Neural crest cell (in vitro differentiated cells): ENCODE results near the gene INSL6. TPM values are rescaled to one million over a fixed set of nuclear protein-coding genes. Genes with fewer than 3 reads are reported as not detected.

Experiments
- DNase-seq: peaks from one replicate; pipeline ENCODE4 v3.0.0; 2021; ENCODE audit warnings: low read depth, mixed read lengths, low spot score
- H3K27ac Mint-ChIP-seq: one replicate; pipeline ENCODE4 v1.8.0; 2021; ENCODE audit warnings: mild to moderate bottlenecking, mixed read lengths; ENCODE audit not compliant: unreplicated experiment
- H3K27me3 Mint-ChIP-seq: 2 replicates; pipeline ENCODE4 v1.8.0; 2021; ENCODE audit warnings: low read depth, mild to moderate bottlenecking, mixed read lengths
- H3K36me3 Mint-ChIP-seq: 2 replicates; pipeline ENCODE4 v1.8.0; 2021; ENCODE audit warnings: low read depth, mild to moderate bottlenecking, mixed read lengths
- H3K4me1 Mint-ChIP-seq: 2 replicates; pipeline ENCODE4 v1.8.0; 2021; ENCODE audit warnings: mixed read lengths
- H3K4me3 Mint-ChIP-seq: one replicate; pipeline ENCODE4 v1.8.0; 2021; ENCODE audit warnings: mild to moderate bottlenecking, mixed read lengths
- H3K9me3 Mint-ChIP-seq: 2 replicates; pipeline ENCODE4 v1.8.0; 2021; ENCODE audit warnings: mixed read lengths
- CTCF ChIP-seq: fragments of 200-600 bp; sonication (generic); conservative IDR thresholded peaks from 2 replicates; pipeline ENCODE4 v1.5.0; 2021; ENCODE audit warnings: antibody characterized with exemption, mild to moderate bottlenecking
- total RNA-seq: library from RNA; stranded (reverse); gene quantifications from 2 replicates; pipeline ENCODE4 v1.2.1, GENCODE V29; 2021

INSL6 gene
- total RNA-seq, 1 donor from 2014 or later = not detected

DNA sequence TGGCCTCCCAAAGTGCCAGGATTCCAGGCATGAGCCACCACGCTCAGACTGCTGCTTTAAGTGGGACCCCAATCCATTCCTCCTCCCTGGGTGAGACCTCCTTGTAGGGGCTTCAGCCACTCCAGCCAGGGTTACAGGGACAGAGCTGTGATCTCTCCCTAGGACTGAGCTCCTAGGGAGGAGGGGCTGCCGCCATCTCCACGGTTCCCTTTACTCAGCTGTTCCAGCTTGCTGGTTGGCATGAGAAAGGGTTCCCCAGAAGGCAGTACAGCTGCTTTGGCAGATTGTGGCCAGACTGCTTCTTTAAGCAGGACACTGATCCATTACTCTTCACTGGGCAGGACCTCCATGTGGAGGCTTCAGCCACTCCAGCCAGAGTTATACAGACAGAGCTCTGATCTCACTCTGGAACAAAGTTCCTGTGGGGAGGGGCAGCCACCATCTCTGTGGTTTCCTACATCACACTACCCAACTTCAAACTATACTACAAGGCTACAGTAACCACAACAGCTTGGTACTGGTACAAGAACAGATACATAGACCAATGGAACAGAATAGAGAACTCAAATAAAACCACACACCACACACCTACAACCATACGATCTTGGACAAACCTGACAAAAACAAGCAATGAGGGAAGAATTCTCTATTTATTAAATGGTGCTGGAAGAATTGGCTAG is 7.2 kb downstream of the INSL6 start:
- Mint-ChIP-seq H3K27me3 (no peaks in the 10 kb centered on the region), H3K36me3 (peaks cover 4% of the 10 kb centered on the region), H3K27ac (no peak overlapping the region), H3K9me3 (peaks cover 14% of the 10 kb centered on the region), H3K4me1 (no peaks in the 10 kb centered on the region), H3K4me3 (no peak overlapping the region)
- TF ChIP-seq CTCF = no peak
- no peak for DNase-seq

GRCh38 chr9:5146241-5146640 is 39.2 kb downstream of the INSL6 start:
- Mint-ChIP-seq H3K27ac (no peak overlapping the region), H3K27me3 (no peaks in the 10 kb centered on the region), H3K4me1 (no peaks in the 10 kb centered on the region), H3K36me3 (peaks cover 3% of the 10 kb centered on the region), H3K9me3 (peaks cover 8% of the 10 kb centered on the region), H3K4me3 (no peak overlapping the region)
- no peak for TF ChIP-seq CTCF
- no peak for DNase-seq

DNA sequence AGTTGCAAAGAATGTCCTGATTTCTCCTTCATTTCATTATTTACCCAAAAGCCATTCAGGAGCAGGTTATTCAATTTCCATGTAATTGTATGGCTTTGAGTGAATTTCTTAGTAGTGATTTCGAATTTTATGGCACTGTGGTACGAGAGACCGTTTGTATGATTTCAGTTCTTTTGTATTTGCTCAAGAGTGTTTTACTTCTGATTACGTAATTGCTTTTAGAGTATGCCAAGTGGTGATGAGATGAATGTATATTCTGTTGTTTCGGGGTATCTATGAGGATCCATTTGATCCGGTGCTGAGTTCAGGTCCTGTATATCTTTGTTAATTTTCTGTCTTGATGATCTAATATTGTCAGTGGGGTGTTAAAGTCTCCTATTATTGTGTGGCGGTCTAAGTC is 41.2 kb downstream of the INSL6 start:
- no peak for TF ChIP-seq CTCF
- H3K4me3 Mint-ChIP-seq = no peak overlapping the region
- H3K4me1 Mint-ChIP-seq = no peaks in the 10 kb centered on the region
- no peak overlapping the region for H3K27ac Mint-ChIP-seq
- H3K9me3 Mint-ChIP-seq = peaks cover 8% of the 10 kb centered on the region
- H3K36me3 Mint-ChIP-seq = peaks cover 3% of the 10 kb centered on the region
- DNase-seq = no peak
- no peaks in the 10 kb centered on the region for H3K27me3 Mint-ChIP-seq

- TF ChIP-seq CTCF = no peak
- Mint-ChIP-seq H3K36me3 (peaks cover 12% of the 10 kb centered on the region), H3K9me3 (peaks cover 20% of the 10 kb centered on the region)
These were observed 45.3 kb downstream of the INSL6 start for GRCh38 chr9:5140151-5140550.

DNA sequence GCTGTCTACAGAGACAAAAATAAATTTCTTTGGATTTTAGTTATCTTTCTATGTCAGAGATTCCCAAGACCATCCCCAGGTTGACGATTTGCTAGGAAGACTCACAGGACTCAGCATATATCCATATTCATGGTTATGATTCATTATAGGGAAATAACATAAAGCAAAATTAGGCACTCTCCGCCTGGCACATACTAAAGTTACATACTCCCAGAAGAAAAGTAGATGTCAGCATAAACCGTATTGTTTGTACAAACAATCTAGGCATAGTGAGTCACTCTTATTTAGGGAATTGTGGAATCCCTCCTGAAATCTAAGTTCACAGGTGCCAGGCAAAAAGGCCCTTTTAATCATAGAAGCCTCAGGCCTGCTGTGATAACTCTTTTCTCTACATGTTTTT is 62.9 kb downstream of the INSL6 start:
- TF ChIP-seq CTCF = no peak
- Mint-ChIP-seq H3K27me3 (no peaks in the 10 kb centered on the region), H3K4me1 (no peaks in the 10 kb centered on the region), H3K27ac (no peak overlapping the region), H3K4me3 (no peak overlapping the region), H3K36me3 (peaks cover 7% of the 10 kb centered on the region), H3K9me3 (no peaks in the 10 kb centered on the region)
- no peak for DNase-seq

More at GRCh38 chr9:5140151-5140550, 45.3 kb downstream of the INSL6 start:
- Mint-ChIP-seq H3K27ac (no peak overlapping the region), H3K27me3 (no peaks in the 10 kb centered on the region), H3K4me1 (no peaks in the 10 kb centered on the region), H3K4me3 (no peak overlapping the region)
- no peak for DNase-seq
